GM18511 (cell line): ENCODE measurements around the gene TTC12.

Source experiments
- ATAC-seq: cut with Tn5 transposase; IDR thresholded peaks from one replicate; pipeline ENCODE4 v1.9.1; 2021; ENCODE audit warnings: mild to moderate bottlenecking, moderate library complexity; ENCODE audit not compliant: unreplicated experiment

Gene TTC12

GRCh38 chr11:113314389-113315301 lies at the start of gene TTC12:
Gene TTC12, plus strand, starts transcription at chr11:113314583. Its CDS starts 1,675 bp downstream, at chr11:113316258.
- peak; percentile 99 for ATAC-seq

- ATAC-seq = no peak
These were observed 49.0 kb upstream of the TTC12 start for GRCh38 chr11:113265362-113265761.

- no peak for ATAC-seq
These were observed 46.9 kb upstream of the TTC12 start for GRCh38 chr11:113267493-113267892.

GRCh38 chr11:113269096-113269495 lies 45.3 kb upstream of the TTC12 start:
- no peak for ATAC-seq

- ATAC-seq = no peak
These were observed 44.7 kb upstream of the TTC12 start for GRCh38 chr11:113269636-113270035.

GRCh38 chr11:113270080-113270479 lies 44.3 kb upstream of the TTC12 start:
- ATAC-seq = no peak

GRCh38 chr11:113271551-113272245 lies 42.7 kb upstream of the TTC12 start:
- no peak for ATAC-seq

GRCh38 chr11:113272281-113272680 lies 42.1 kb upstream of the TTC12 start:
- ATAC-seq = no peak

GRCh38 chr11:113272927-113273615 lies 41.3 kb upstream of the TTC12 start:
- ATAC-seq = no peak

- no peak for ATAC-seq
These were observed 40.7 kb upstream of the TTC12 start for GRCh38 chr11:113273720-113274119.

- no peak for ATAC-seq
These were observed 39.4 kb upstream of the TTC12 start for GRCh38 chr11:113274713-113275582.

GRCh38 chr11:113275602-113276001 lies 38.8 kb upstream of the TTC12 start:
- ATAC-seq = no peak

- ATAC-seq = no peak
These were observed 37.9 kb upstream of the TTC12 start for GRCh38 chr11:113276466-113276865.

- no peak for ATAC-seq
These were observed 36.5 kb upstream of the TTC12 start for GRCh38 chr11:113277907-113278306.

GRCh38 chr11:113278481-113278880 lies 35.9 kb upstream of the TTC12 start:
- no peak for ATAC-seq

GRCh38 chr11:113278925-113279324 lies 35.5 kb upstream of the TTC12 start:
- ATAC-seq = no peak

- no peak for ATAC-seq
These were observed 34.8 kb upstream of the TTC12 start for GRCh38 chr11:113279591-113279990.

- ATAC-seq = no peak
These were observed 33.2 kb upstream of the TTC12 start for GRCh38 chr11:113281052-113281725.

GRCh38 chr11:113282898-113283437 lies 31.4 kb upstream of the TTC12 start:
- no peak for ATAC-seq

GRCh38 chr11:113283881-113284280 lies 30.5 kb upstream of the TTC12 start:
- ATAC-seq = no peak
